OCI-LY3 (cell line): ENCODE measurements around the gene B3GALT6.

ENCODE experiments used
- EZH2phosphoT487 ChIP-seq: fragments of 200-600 bp; shearing (Covaris generic); IDR thresholded peaks from 2 replicates; pipeline ENCODE4 v1.6.1; 2018; ENCODE audit warnings: antibody characterized with exemption, mixed run types, low read depth
- TF ChIP-seq, protein P1 (sequence below): fragments of 200-600, 300-600 bp; sonication (generic); IDR thresholded peaks from 2 replicates; pipeline ENCODE4 v1.5.1; 2014; ENCODE audit warnings: antibody characterized with exemption, low read length, low read depth

DNA sequence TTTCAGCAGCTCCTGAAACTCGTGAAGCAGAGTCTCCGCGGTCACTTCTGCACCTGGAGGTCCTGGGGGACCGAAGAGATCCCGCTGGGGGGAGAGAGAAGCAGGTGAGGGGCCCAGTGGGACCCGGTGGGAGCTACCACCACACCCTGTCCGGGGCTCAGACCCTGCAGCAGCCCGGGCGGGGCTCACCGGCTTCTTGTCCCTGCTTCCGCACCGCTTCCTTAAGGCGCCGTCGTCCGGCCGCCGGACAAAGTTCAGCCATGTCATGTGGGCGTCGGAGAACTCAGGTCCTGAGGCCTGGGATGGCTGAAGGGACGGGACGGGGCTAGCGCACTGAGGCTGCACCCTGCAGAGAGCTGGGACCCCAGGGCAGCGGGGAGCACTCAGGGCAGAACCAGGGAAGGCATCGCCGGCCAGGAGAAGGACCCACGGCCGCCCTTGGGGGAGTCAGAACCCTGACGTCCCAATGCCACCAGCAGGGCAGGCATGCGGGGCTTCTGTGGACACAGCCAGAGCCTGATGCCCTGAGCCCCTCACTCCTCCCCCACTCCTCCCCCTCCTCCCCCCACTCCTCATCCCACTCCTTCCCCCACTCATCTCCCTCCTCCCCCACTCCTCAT lies 12.3 kb downstream of the B3GALT6 start:
- TF ChIP-seq, protein P1, sequence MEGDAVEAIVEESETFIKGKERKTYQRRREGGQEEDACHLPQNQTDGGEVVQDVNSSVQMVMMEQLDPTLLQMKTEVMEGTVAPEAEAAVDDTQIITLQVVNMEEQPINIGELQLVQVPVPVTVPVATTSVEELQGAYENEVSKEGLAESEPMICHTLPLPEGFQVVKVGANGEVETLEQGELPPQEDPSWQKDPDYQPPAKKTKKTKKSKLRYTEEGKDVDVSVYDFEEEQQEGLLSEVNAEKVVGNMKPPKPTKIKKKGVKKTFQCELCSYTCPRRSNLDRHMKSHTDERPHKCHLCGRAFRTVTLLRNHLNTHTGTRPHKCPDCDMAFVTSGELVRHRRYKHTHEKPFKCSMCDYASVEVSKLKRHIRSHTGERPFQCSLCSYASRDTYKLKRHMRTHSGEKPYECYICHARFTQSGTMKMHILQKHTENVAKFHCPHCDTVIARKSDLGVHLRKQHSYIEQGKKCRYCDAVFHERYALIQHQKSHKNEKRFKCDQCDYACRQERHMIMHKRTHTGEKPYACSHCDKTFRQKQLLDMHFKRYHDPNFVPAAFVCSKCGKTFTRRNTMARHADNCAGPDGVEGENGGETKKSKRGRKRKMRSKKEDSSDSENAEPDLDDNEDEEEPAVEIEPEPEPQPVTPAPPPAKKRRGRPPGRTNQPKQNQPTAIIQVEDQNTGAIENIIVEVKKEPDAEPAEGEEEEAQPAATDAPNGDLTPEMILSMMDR, result no peak
- no peak for TF ChIP-seq EZH2phosphoT487
